Loucy (cell line): ENCODE data around the gene OVOL3.
"Not testable (repeated sequence)": the region's sequence is repeated elsewhere in the genome, so short reads cannot be mapped to it uniquely, and the experiment has no call there.

Experiments used
- EZH2phosphoT487 ChIP-seq: fragments of 200-600 bp; IDR thresholded peaks from 2 replicates; pipeline ENCODE4 v1.6.1; 2018; ENCODE audit warnings: antibody characterized with exemption, mild to moderate bottlenecking, moderate library complexity, borderline replicate concordance
- TF ChIP-seq, protein P1 (sequence below): fragments of 200-600 bp; sonication (generic); conservative IDR thresholded peaks from 2 replicates; pipeline ENCODE4 v1.5.1; 2014; ENCODE audit warnings: mild to moderate bottlenecking, antibody characterized with exemption, low read length

DNA sequence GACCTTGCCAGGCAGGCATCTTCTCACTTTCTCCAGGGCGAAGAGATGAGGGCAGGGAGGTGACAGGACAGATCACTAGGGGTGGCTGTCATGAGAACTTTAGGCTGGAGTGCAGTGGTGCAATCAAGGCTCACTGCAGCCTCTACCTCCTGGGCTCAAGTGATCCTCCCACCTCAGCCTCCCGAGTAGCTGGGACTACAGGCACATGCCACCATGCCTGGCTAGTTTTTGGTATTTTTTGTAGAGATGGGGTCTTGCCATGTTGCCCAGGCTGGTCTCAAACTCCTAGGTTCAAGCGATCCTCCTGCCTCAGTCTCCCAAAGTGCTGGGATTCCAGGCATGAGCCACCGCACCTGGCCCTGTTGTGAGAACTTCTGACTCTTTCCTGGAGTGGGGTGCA, 23.9 kb downstream of the OVOL3 start:
- TF ChIP-seq, protein P1, sequence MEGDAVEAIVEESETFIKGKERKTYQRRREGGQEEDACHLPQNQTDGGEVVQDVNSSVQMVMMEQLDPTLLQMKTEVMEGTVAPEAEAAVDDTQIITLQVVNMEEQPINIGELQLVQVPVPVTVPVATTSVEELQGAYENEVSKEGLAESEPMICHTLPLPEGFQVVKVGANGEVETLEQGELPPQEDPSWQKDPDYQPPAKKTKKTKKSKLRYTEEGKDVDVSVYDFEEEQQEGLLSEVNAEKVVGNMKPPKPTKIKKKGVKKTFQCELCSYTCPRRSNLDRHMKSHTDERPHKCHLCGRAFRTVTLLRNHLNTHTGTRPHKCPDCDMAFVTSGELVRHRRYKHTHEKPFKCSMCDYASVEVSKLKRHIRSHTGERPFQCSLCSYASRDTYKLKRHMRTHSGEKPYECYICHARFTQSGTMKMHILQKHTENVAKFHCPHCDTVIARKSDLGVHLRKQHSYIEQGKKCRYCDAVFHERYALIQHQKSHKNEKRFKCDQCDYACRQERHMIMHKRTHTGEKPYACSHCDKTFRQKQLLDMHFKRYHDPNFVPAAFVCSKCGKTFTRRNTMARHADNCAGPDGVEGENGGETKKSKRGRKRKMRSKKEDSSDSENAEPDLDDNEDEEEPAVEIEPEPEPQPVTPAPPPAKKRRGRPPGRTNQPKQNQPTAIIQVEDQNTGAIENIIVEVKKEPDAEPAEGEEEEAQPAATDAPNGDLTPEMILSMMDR: not testable (repeated sequence)
- TF ChIP-seq EZH2phosphoT487: not testable (repeated sequence)
